Measurements from ENCODE around the gene TANGO6.

The TANGO6 gene

GRCh38 chr16:69088684-69089083 is 245.4 kb downstream of the TANGO6 start:
- DNase-seq (ENCODE audit: low read depth in 2 of 3, low spot score in 1 of 3), result no peak

- DNase-seq (ENCODE audit: low read depth in 2 of 3, low spot score in 1 of 3), result peak in 1 of 3 donors; percentile 13
These were observed 246.0 kb downstream of the TANGO6 start for GRCh38 chr16:69089091-69089910.

GRCh38 chr16:69093974-69094373 is 250.6 kb downstream of the TANGO6 start:
- no peak for DNase-seq (ENCODE audit: low read depth in 2 of 3, low spot score in 1 of 3)

- DNase-seq (ENCODE audit: low read depth in 2 of 3, low spot score in 1 of 3), result no peak
These were observed 251.2 kb downstream of the TANGO6 start for GRCh38 chr16:69094501-69094900.

GRCh38 chr16:69095193-69095592 is 251.9 kb downstream of the TANGO6 start:
- DNase-seq (ENCODE audit: low read depth in 2 of 3, low spot score in 1 of 3), result no peak

- DNase-seq (ENCODE audit: low read depth in 2 of 3, low spot score in 1 of 3), result no peak
These were observed 256.9 kb downstream of the TANGO6 start for GRCh38 chr16:69100071-69100691.

GRCh38 chr16:69105501-69106361 is 262.4 kb downstream of the TANGO6 start, which contains the start of gene HAS3:
TSS of gene HAS3 (plus strand) at chr16:69105653. CDS start at chr16:69109396, 3,743 bp downstream.
- peak in 1 of 3 donors; percentile 27 for DNase-seq (ENCODE audit: low read depth in 2 of 3, low spot score in 1 of 3)

- DNase-seq (ENCODE audit: low read depth in 2 of 3, low spot score in 1 of 3), result no peak
These were observed 263.4 kb downstream of the TANGO6 start for GRCh38 chr16:69106491-69107315.

GRCh38 chr16:69107316-69107962 is 264.1 kb downstream of the TANGO6 start:
- DNase-seq (ENCODE audit: low read depth in 2 of 3, low spot score in 1 of 3), result no peak

- DNase-seq (ENCODE audit: low read depth in 2 of 3, low spot score in 1 of 3), result no peak
These were observed 265.0 kb downstream of the TANGO6 start for GRCh38 chr16:69108064-69108904.

- DNase-seq (ENCODE audit: low read depth in 2 of 3, low spot score in 1 of 3), result no peak
These were observed 265.5 kb downstream of the TANGO6 start for GRCh38 chr16:69108905-69109252.

GRCh38 chr16:69109486-69110270 is 266.3 kb downstream of the TANGO6 start:
- no peak for DNase-seq (ENCODE audit: low read depth in 2 of 3, low spot score in 1 of 3)

GRCh38 chr16:69110406-69110805 is 267.1 kb downstream of the TANGO6 start:
- DNase-seq (ENCODE audit: low read depth in 2 of 3, low spot score in 1 of 3), result no peak

GRCh38 chr16:69111216-69111875 is 268.0 kb downstream of the TANGO6 start:
- no peak for DNase-seq (ENCODE audit: low read depth in 2 of 3, low spot score in 1 of 3)

- DNase-seq (ENCODE audit: low read depth in 2 of 3, low spot score in 1 of 3), result no peak
These were observed 268.5 kb downstream of the TANGO6 start for GRCh38 chr16:69111876-69112230.

- DNase-seq (ENCODE audit: low read depth in 2 of 3, low spot score in 1 of 3), result peak in 2 of 3 donors; percentile 50 to 55
These were observed 269.2 kb downstream of the TANGO6 start for GRCh38 chr16:69112285-69113129.

- no peak for DNase-seq (ENCODE audit: low read depth in 2 of 3, low spot score in 1 of 3)
These were observed 269.9 kb downstream of the TANGO6 start for GRCh38 chr16:69113216-69113615.
